Heart left ventricle (tissue), 16 donors: ENCODE data around the gene SLC25A47. TPM values are rescaled to one million over a fixed set of nuclear protein-coding genes. Genes with fewer than 3 reads are reported as not detected.
A peak's percentile ranks its signal among the peaks of the same experiment; 100 is the strongest.
"Not testable (repeated sequence)": the region's sequence is repeated elsewhere in the genome, so short reads cannot be mapped to it uniquely, and the experiment has no call there.

Source experiments
- ATAC-seq, 4 donors: fragments of 200-7000 bp; cut with Tn5 transposase; one replicate each; pipeline ENCODE4 v1.9.1; 2020 to 2022; ENCODE audit warnings: moderate library complexity in 4 of 4, mild to moderate bottlenecking in 3 of 4, moderate number of reproducible peaks in 1 of 4
- DNase-seq, 5 donors: peaks; one replicate each; pipeline ENCODE4 v3.0.0-alpha.2; 2020
- H3K27ac ChIP-seq, 12 donors: fragments of 200-600 bp; sonication (generic) in 4 of 12; one replicate each; pipeline versions ENCODE4 v1.5.0 to v1.8.0; 2016 to 2022; ENCODE audit warnings: mild to moderate bottlenecking in 2 of 12
- H3K27me3 ChIP-seq, 9 donors: fragments of 200-600 bp; sonication (generic) in 2 of 9; one replicate each; pipeline versions ENCODE4 v1.5.1 to v1.8.0; 2016 to 2022; ENCODE audit warnings: mild to moderate bottlenecking in 3 of 9
- H3K36me3 ChIP-seq, 9 donors: fragments of 200-600 bp; sonication (generic) in 2 of 9; one replicate each; pipeline versions ENCODE4 v1.5.0 to v1.8.0; 2018 to 2022; ENCODE audit warnings: mild to moderate bottlenecking in 2 of 9
- H3K4me1 ChIP-seq, 12 donors: fragments of 200-600 bp; sonication (generic) in 4 of 12; one replicate each; pipeline versions ENCODE4 v1.5.0 to v1.8.0; 2016 to 2022; ENCODE audit warnings: mild to moderate bottlenecking in 3 of 12
- H3K4me3 ChIP-seq, 12 donors: fragments of 200-600 bp; sonication (generic) in 4 of 12; one replicate each; pipeline versions ENCODE4 v1.5.0 to v1.8.0; 2017 to 2022; ENCODE audit warnings: mild to moderate bottlenecking in 9 of 12, moderate library complexity in 4 of 12
- H3K9me3 ChIP-seq, 12 donors: fragments of 200-600 bp; sonication (generic) in 4 of 12; one replicate each; pipeline versions ENCODE4 v1.5.0 to v1.8.0; 2016 to 2022; ENCODE audit warnings: mild to moderate bottlenecking in 1 of 12
- POLR2A ChIP-seq, 2 donors: fragments of 450-650 bp; IDR thresholded peaks; one replicate each; pipeline ENCODE4 v1.6.1; 2017; ENCODE audit warnings: antibody characterized with exemption in 2 of 2, mild to moderate bottlenecking in 2 of 2, moderate library complexity in 2 of 2
- WGBS, 4 donors: extraction: QIAGEN DNeasy Blood & Tissue Kit in 2 of 4; methylation state at CpG; one replicate each; pipeline versions ENCODE4 v1.1.5 to v1.1.7; 2013 to 2018; 5-methylcytosine and 5-hydroxymethylcytosine counted together
- intact Hi-C, 10 donors: fragments of 100-400 bp; cut with DNase I; formaldehyde crosslinking; loops; one replicate each; pipeline versions ENCODE4 v1.11.1 to v1.14.2; 2022
- polyA plus RNA-seq, 2 donors: library from polyadenylated mRNA; stranded (reverse); fragments of 200-250 nt; gene quantifications; one replicate each; pipeline ENCODE4 v1.2.3, GENCODE V29; 2013
- total RNA-seq, 9 donors: library from RNA; depleted of rRNA in 2 of 9; stranded (reverse); fragments of >200 nt in 2 of 9; fragmentation: NEBNext Ultra II Directional in 3 of 9; extraction: Animal tissue kit (Norgen Biotek cat#: 25700) in 3 of 9; gene quantifications; one replicate each; pipeline versions ENCODE4 v1.1.0 to v1.2.4, GENCODE V29; 2016 to 2023
- TF ChIP-seq, protein P1 (sequence below), 12 donors: fragments of 200-600 bp; sonication (generic) in 4 of 12; IDR thresholded peaks; one replicate each; pipeline versions ENCODE4 v1.5.0 to v1.8.0; 2018 to 2022; ENCODE audit warnings: antibody characterized with exemption in 12 of 12, mild to moderate bottlenecking in 5 of 12
- donor health status: ischemic (EF 13 %, LVEDD 7.1; RV severe dilation, severe dysfunction).
- donor health status: healthy with polysubstance abuse.
- donor health status: DM: no; HTN: yes; CAD: no.
- donor health status: DM: no; HTN: no; CAD: no.
- donor health status: ischemic (EF 25% LVEDD 6.9; RV normal size, moderate dysfunction).
- donor health status: ischemic (EF 25% LVEDD 5.7; RV mildly dilated, moderate dysfunction).
- donor health status: healthy.
- donor health status: DM: yes; HTN: yes; CAD: no.
- donor health status: ischemic (EF 35%, LVEDD 5.7; RV mildly dilated, moderate dysfunction).
- donor health status: nonischemic (EF 11% LVEDD 7.7; RV severe dilation, severe dysfunction).
- donor health status: DM: yes; HTN: yes; CAD: no.
- donor health status: PGD.
- donor health status: ischemic (EF 29% LVEDD 5.4; RV normal size, mild dysfunction).
- donor health status: nonischemic (EF 23%, LVEDD 6.1; RV moderate dilation, normal function).

Gene SLC25A47
- total and polyA plus RNA-seq, 11 donors: not detected

DNA sequence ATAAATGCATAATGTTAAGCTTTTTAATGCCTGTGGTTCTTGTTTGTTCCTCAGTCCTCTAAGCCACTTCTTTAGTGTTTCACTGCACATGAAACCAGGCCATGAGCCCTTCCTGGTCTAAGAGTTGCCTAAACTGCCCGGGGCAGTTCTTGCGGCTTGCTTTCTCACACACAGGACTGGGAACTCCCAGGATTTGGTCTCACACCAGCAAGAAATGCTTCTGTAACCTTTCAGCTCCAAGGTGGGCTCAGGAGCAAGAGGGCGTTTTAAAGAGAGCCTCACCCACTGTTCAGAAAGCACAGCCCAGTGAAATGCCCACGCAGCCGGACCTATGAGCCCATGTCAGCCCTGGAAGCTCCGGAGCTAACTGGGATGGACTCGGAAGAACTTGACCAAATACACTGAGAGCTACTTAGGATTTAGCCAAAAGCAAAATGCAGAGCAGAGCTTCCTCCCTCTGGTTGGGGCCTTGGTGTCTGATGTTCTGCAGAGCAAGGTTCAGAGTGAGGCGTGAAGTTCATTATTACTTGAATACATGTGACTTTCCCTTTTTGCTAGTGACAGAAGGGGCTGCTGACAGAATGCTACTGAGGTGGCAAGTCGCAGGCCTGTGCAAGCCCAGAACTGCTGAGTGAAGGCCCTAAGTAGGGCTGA lies 40.2 kb upstream of the SLC25A47 start:
- no peak for DNase-seq
- peaks cover 0 to 67% (median 26%) of the 10 kb centered on the region in 12 donors for H3K4me1 ChIP-seq
- H3K27ac ChIP-seq: no peak overlapping the region
- TF ChIP-seq, protein P1, sequence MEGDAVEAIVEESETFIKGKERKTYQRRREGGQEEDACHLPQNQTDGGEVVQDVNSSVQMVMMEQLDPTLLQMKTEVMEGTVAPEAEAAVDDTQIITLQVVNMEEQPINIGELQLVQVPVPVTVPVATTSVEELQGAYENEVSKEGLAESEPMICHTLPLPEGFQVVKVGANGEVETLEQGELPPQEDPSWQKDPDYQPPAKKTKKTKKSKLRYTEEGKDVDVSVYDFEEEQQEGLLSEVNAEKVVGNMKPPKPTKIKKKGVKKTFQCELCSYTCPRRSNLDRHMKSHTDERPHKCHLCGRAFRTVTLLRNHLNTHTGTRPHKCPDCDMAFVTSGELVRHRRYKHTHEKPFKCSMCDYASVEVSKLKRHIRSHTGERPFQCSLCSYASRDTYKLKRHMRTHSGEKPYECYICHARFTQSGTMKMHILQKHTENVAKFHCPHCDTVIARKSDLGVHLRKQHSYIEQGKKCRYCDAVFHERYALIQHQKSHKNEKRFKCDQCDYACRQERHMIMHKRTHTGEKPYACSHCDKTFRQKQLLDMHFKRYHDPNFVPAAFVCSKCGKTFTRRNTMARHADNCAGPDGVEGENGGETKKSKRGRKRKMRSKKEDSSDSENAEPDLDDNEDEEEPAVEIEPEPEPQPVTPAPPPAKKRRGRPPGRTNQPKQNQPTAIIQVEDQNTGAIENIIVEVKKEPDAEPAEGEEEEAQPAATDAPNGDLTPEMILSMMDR (IDR thresholded peaks at IDR 0.05): no peak
- TF ChIP-seq POLR2A (IDR thresholded peaks at IDR 0.05): no peak
- peaks cover 0 to 17% (median 2%) of the 10 kb centered on the region in 9 donors for H3K36me3 ChIP-seq
- H3K4me3 ChIP-seq: no peak overlapping the region
- no peak for ATAC-seq
- intact Hi-C loops: loop anchor here in 2 of 10 donors (5.0 kb wide), 2 partner anchors 36 to 41 kb away; no protein-coding TSS in a partner anchor
- no peaks in the 10 kb centered on the region for H3K9me3 ChIP-seq
- 76 to 84% (median 81%) methylated on average over 6 to 9 of the region's 9 CpGs for WGBS, 4 donors
- H3K27me3 ChIP-seq: no peaks in the 10 kb centered on the region

DNA sequence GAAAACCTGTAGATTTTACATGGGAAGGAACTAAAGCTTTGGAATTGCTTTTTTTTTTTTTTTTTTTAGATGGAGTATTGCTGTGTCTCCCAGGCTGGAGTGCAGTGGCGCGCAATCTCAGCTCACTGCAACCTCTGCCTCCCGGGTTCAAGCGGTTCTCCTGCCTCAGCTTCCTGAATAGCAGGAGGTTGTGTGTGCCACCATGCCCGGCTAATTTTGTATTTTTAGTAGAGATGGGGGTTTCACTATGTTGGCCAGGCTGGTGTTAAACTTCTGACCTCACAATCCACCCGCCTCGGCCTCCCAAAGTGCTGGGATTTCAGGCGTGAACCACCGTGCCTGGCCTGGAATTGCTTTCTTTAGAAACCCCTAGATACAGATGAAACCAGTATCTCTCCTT lies 39.7 kb upstream of the SLC25A47 start:
- H3K4me1 ChIP-seq: peaks cover 0 to 69% (median 24%) of the 10 kb centered on the region in 12 donors
- not testable (repeated sequence) for H3K27ac ChIP-seq, DNase-seq, ATAC-seq, H3K9me3 ChIP-seq, H3K4me3 ChIP-seq, H3K27me3 ChIP-seq
- WGBS, 4 donors: 87 to 93% (median 90%) methylated on average over 9 of the region's 9 CpGs
- peaks cover 0 to 12% (median 0%) of the 10 kb centered on the region in 9 donors for H3K36me3 ChIP-seq
- intact Hi-C loops: loop anchor here in 2 of 10 donors (5.0 kb wide), 2 partner anchors 36 to 41 kb away; no protein-coding TSS in a partner anchor

DNA sequence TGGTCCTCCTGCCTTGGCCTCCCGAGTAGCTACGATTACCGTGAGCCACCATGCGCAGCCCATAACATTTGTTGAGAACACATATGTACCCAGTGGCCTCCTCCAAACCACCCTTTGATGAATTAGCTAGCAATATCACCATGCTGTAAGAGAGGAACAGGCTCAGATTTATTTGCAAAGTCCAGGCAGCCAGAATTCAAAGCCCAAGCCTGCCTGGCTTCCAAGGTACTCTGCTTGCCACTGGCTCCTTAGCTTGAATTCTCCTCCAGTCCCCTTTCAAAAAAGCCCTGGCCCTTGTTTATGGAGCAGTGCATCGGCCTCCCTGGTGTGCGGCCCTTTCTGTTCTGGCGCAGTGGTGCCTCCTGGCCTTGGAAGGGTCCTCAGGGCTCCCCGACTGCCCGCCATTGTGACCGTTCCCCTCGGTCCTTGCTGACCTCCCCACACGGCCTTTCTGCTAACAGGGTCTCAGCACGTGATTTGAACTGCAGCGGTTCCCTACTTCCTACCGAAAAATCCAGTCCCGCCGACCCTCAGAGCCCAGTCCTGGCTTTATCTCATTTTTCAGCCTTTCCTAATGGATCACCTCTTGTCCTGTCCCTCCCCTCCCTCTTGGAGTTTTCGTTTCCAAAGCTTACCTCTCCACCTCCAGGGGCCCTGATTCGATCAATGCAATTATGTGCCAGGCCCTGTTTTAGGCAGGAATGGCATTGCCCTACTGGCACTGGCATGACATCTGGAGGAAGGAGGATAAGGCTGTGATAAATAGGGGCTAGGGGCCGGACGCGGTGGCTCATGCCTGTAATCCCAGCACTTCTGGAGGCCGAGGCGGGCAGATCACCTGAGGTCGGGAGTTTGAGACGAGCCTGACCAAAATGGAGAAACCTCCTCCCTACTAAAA lies 38.9 kb upstream of the SLC25A47 start:
- 72 to 78% (median 73%) methylated on average over 26 of the region's 26 CpGs for WGBS, 4 donors
- ATAC-seq: no peak
- Histone ChIP-seq H3K9me3 (no peaks in the 10 kb centered on the region), H3K36me3 (peaks cover 0 to 10% (median 0%) of the 10 kb centered on the region in 9 donors), H3K4me3 (peak overlapping the region in 9 of 12 donors; percentile 62 to 98 (median 83)), H3K27ac (peak overlapping the region in 6 of 12 donors; percentile 68 to 94 (median 92)), H3K27me3 (no peaks in the 10 kb centered on the region), H3K4me1 (peaks cover 0 to 69% (median 18%) of the 10 kb centered on the region in 12 donors)
- intact Hi-C loops: loop anchor here in 2 of 10 donors (5.0 kb wide), 2 partner anchors 37 to 42 kb away; no protein-coding TSS in a partner anchor
- TF ChIP-seq, protein P1 (IDR thresholded peaks at IDR 0.05): no peak
- no peak for TF ChIP-seq POLR2A (IDR thresholded peaks at IDR 0.05)
- no peak for DNase-seq

DNA sequence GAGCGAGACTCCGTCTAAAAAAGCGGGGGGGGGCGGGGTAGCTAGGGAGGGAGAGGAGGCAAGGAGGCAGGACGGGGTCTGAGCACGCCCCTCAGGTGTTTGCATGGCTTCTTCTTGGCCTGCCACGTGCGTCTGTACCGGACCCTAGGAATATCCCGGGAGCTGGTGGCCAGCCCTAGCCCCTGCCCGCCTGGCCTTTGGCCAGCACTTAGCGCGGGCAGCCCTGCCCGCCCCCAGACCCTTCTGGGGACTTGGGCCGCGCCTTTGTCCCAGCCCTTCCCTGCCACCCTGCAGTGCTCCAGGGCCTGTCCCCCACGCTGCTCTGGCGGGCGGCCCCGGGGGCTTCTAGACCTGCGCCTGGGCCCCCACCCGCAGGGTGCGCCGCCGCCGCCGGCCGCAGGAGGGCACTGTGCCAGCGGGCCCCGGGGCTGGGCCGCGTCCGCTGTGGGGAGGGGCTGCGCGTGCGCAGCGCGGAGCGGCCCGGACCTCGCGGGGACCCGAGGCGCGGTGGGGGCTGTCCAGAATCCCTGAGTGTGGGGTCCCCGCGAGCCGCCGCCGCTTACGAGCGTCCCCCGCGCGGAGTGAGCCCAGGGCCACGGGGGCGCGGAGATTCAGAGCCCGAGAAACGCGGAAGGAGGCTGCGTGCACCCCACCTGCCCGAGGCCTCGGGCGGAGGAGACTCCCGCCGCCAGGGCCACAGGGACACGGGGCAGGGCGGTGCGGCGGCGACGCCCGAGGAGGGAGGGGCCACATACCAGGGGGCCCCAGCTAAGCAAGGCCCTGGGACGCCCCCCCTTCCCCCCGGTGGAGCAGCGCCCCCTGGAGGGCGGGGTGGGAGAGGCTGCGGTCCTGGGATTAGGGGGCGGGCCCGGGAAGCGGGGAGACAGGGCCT lies 37.9 kb upstream of the SLC25A47 start:
- H3K27ac ChIP-seq: peak overlapping the region; percentile 59 to 94 (median 87)
- H3K27me3 ChIP-seq: no peaks in the 10 kb centered on the region
- H3K4me1 ChIP-seq: peaks cover 0 to 70% (median 15%) of the 10 kb centered on the region in 12 donors
- ATAC-seq: peak; percentile 36 to 92 (median 82)
- intact Hi-C loops: loop anchor here in 4 of 10 donors (5.0 kb wide), 1 partner anchor 92 kb away; the partner anchor contains the start of gene WDR25 (in 4 of the 4)
- no peaks in the 10 kb centered on the region for H3K9me3 ChIP-seq
- peak; percentile 62 to 90 (median 80) for DNase-seq
- peak in 1 of 2 donors; percentile 64 for TF ChIP-seq POLR2A (IDR thresholded peaks at IDR 0.05)
- TF ChIP-seq, protein P1 (IDR thresholded peaks at IDR 0.05): peak; percentile 52 to 89 (median 72)
- H3K36me3 ChIP-seq: peaks cover 0 to 8% (median 0%) of the 10 kb centered on the region in 9 donors
- peak overlapping the region; percentile 60 to 98 (median 80) for H3K4me3 ChIP-seq
- 0 to 2% (median 2%) methylated on average over 45 to 81 of the region's 82 CpGs for WGBS, 4 donors
